NAMALWA (cell line): ENCODE data around the gene TTC33.
A peak's percentile ranks its signal among the peaks of the same experiment; 100 is the strongest.
"Not testable (repeated sequence)": the region's sequence is repeated elsewhere in the genome, so short reads cannot be mapped to it uniquely, and the experiment has no call there.

Experiments
- DNase-seq: peaks from one replicate; pipeline ENCODE4 v3.0.0-alpha.2; 2015; ENCODE audit warnings: low spot score

The TTC33 gene

DNA sequence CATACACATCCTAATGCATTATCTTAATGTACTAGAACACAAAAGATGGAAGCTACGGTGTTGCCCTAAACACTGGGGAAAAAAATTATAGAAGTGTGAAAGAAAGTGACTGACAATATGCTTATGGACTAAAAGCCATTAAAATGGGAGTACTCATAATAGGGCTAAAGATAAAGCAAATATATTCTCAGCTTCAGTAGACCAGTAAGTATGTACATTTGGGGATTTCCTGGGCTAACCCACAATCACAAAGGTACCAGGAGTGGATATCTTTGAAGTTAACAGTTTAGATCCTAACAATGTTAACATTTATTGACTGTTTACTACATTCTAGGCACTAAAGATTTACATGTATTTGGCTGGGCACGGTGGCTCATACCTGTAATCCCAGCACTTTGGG, 39.2 kb downstream of the TTC33 start:
- DNase-seq, result no peak

GRCh38 chr5:40716000-40716399, 39.8 kb downstream of the TTC33 start:
- peak; percentile 22 for DNase-seq

DNA sequence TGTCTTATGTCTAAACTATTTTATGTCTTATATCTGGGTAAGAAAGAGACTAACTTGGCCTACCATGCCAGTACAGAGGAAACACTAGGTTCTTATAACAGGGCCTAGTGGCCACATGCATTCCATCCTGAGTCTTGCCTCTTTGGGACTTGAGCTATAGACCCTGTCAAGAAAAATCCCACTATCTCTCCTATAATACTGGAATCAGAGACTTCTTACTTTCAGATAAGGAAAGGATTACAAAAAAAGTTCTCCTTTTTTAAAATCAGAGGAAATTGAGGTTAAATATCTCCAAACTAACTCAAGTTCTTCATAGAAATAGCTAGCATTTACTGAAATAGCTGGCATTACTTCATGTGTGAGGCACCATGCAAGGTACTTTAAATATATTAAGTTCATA, 41.8 kb downstream of the TTC33 start:
- no peak for DNase-seq

DNA sequence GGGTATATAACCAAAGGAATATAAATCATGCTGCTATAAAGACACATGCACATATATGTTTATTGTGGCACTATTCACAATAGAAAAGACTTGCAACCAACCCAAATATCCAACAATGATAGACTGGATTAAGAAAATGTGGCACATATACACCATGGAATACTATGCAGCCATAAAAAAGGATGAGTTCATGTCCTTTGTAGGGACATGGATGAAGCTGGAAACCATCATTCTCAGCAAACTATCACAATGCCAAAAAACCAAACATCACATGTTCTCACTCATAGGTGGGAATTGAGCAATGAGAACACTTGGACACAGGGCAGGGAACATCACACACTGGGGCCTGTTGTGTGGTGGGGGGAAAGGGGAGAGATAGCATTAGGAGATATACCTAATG, 45.2 kb downstream of the TTC33 start:
- DNase-seq, result not testable (repeated sequence)

GRCh38 chr5:40705484-40705883, 50.3 kb downstream of the TTC33 start:
- not testable (repeated sequence) for DNase-seq

- not testable (repeated sequence) for DNase-seq
Measured at GRCh38 chr5:40702027-40702426, 53.7 kb downstream of the TTC33 start.

- no peak for DNase-seq
Measured at GRCh38 chr5:40700116-40700782, 55.5 kb downstream of the TTC33 start.

DNA sequence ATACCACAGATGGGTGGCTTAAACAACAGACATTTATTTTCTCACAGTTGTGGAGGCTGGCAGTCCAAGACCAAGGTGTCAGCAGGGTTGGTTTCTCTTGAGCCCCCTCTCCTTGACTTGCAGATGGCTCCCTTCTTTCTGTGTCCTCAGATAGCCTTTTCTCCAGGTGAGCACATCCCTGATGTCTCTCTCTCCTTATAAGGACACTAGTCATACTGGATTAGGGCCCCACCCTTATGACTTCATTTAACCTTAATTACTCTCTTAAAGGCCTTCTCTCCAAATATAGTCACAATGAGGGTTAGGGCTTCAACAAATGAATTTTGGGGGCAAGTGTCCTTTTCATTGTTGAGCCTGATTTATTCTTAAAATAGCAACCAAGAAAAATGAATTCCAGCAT, 61.3 kb downstream of the TTC33 start:
- DNase-seq, result no peak

DNA sequence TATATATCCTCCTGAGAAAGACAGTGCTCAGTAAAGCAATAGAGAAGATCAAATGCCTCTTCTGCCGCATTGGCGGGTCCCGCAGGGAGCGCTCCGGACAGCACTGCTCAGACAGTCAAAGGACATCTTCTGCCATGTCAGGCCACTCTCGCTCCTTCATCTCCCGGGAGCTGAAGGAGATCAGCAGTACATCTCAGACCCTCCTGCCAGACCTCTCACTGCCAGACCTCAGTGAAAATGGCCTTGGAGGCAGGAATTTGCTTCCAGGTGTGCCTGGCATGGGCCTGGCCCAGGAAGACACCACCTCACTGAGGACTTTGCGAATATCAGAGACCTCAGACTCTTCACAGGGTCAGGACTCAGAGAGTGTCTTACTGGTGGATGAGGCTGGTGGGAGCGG, 63.9 kb downstream of the TTC33 start:
- DNase-seq, result no peak

DNA sequence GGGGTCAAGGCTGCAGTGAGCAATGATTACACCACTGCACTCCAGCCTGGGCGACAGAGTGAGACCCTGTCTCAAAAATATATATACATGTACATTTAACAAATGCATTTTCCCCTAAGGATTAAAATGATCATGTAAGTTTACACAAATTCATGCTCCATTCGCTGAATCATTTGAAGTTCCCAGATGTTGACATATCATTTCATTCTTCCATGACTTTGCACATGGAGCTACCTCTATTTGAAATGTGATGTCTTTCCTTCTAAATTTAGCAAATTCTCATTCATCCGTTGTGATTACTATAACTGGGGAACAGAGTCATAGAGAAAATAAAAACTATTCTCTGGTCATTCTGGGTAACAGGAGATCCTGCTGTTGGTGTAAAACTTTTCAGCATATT, 65.5 kb downstream of the TTC33 start:
- no peak for DNase-seq

- DNase-seq, result no peak
Measured at GRCh38 chr5:40689438-40689837, 66.3 kb downstream of the TTC33 start.

DNA sequence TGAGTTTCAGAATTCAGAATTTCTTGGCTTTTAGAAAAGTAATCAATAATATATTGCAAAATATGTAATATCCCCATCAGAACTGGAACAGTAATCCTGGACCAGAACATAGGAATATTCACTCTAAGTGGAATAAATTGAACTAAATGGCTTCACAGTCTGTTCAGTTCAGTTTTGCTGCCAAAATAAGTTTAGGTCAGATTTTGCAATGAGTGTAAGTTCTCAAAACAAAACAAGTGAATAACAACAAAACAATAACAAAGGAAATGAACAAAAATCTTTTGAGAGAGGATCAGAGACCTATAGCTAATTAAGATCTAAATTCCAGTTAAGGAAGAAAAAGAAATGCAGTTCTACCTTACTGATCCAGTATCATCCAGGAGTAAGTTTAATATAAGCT, 66.8 kb downstream of the TTC33 start:
- no peak for DNase-seq

DNA sequence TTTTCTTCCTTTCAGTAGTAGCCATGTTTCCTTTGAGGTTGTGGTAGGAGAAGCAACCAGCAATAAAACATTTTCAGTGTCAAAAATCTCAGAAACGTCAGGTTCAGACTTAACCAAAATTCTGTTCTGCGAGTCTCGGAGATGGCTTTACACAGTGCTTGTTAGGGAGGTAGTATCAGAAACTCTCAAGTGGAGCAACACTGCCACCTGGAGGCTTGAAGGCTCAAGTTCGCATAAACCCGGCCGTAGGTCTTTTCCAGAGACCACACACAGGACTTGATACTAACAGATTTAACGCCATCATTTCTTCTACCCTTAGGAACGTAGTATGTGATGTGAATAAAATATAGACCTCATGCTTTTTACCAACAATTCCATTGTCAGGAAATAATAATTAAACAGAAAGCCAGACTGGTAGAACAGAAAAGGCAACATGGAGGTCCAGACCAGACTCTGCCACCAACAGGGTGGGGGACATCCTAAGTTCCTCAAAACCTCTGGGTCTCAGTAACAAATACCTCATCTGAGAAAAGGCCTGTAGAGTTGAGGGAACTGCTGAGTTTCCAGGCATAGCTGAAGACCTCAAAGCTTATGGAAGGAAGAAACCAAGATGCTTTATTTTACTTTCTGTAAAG, 67.5 kb downstream of the TTC33 start:
- peak; percentile 94 for DNase-seq

DNA sequence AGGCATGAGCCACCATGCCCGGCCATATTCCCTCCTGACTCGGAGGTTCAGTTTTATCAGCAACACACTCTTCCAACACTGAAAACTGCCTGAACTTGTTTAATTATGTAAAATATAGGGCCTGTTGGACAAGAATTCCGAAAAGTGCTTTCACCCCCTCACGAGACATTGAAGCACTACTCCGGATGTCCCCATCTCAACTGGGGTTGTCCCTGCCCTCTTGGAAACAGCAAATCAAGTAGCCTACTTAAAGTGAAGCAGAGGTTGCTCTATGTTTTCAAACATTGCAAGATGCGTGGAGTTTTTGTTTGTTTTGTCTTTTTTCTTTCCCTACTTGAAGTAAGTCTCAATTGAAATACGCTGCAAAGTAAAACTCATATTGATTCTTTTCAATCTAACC, 68.4 kb downstream of the TTC33 start:
- no peak for DNase-seq

- no peak for DNase-seq
Measured at GRCh38 chr5:40685976-40686486, 69.7 kb downstream of the TTC33 start.

GRCh38 chr5:40685193-40685592, 70.6 kb downstream of the TTC33 start:
- no peak for DNase-seq

GRCh38 chr5:40683305-40683704, 72.5 kb downstream of the TTC33 start:
- no peak for DNase-seq

DNA sequence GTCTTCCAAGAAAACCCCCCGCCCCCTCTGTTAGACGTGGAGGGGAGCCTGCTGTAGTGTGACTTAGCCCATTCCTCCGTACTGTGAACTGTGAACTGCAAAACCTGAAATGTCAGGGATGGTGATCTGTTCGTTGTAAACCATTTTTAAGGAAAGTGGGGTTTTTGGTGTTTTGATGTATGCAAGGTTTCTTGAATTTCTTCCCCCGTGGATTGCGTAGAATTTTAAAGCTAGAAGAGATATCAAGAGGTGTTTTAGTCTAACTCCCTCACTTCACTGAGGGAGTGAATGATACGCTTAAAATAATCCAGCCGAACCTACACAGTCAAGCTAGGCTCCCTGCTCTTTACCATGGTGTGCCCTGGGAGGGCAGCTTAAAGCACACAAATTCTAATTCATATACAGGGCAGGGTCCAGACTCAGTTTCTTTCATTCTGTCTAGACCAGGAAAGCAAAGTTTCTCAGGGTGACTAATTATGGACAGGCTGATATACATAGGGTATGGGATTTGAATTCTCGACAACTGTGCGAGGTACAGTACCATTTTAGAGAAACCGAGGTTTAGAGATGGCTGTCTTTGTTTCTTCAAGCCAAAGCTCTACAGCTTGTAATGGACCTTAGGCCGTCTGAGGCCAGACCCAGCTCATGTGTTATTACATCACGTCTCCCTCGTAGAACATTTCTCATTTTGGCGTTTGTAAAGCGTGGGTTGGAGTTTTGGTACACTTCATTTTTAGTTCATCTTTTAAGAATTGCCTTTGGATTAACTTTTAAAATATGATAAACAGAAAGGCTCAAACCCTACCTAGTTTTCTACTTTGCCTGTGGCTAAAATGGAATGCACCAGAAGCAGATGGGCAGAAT, 73.4 kb downstream of the TTC33 start:
- DNase-seq, result peak; percentile 16

GRCh38 chr5:40681363-40682153, 74.2 kb downstream of the TTC33 start:
- peak; percentile 44 for DNase-seq

- no peak for DNase-seq
Measured at GRCh38 chr5:40680741-40681362, 74.9 kb downstream of the TTC33 start.

DNA sequence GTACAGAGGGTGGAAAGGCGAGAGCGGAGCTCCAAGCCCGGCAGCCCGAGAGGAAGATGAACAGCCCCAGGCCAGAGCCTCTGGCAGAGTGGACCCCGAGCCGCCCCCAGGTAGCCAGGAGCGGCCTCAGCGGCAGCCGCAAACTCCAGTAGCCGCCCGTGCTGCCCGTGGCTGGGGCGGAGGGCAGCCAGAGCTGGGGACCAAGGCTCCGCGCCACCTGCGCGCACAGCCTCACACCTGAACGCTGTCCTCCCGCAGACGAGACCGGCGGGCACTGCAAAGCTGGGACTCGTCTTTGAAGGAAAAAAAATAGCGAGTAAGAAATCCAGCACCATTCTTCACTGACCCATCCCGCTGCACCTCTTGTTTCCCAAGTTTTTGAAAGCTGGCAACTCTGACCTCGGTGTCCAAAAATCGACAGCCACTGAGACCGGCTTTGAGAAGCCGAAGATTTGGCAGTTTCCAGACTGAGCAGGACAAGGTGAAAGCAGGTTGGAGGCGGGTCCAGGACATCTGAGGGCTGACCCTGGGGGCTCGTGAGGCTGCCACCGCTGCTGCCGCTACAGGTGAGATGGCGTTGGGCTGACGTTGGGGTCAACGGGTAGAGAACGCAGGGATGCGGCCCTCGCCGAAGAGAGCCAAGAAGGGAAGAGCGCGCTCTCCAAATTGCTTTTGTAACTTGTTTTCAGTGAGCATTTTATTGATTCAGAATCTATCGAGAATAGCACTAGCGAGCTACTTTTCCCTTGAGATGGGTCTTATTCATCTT, 75.7 kb downstream of the TTC33 start, which contains the start of gene PTGER4:
PTGER4 (plus strand) TSS at position 3 of the 769 bp plus-strand sequence. CDS start 1,079 bp downstream, outside the sequence.
- peak; percentile 39 for DNase-seq
